ENCODE data around the gene HSPE1. TPM values are rescaled to one million over a fixed set of nuclear protein-coding genes. Genes with fewer than 3 reads are reported as not detected.
"Not testable (repeated sequence)": the region's sequence is repeated elsewhere in the genome, so short reads cannot be mapped to it uniquely, and the experiment has no call there.

Gene HSPE1
- total RNA-seq, result 91.6 TPM

- ATAC-seq (peak; percentile 86), DNase-seq (ENCODE audit: low spot score) (peak; percentile 100)
Observed at GRCh38 chr2:197499594-197500502, at the start of gene HSPE1, which contains the start of gene HSPD1. Gene HSPE1 (plus strand): TSS chr2:197500379. CDS start chr2:197500437, 58 bp downstream. Gene HSPD1 (minus strand): TSS chr2:197499840. CDS start chr2:197498848, 992 bp downstream.

- DNase-seq (ENCODE audit: low spot score), result no peak
- no peak for ATAC-seq
Observed at GRCh38 chr2:197450465-197450864, 49.7 kb upstream of the HSPE1 start.

GRCh38 chr2:197450935-197451358 is 49.2 kb upstream of the HSPE1 start:
- not testable (repeated sequence) for ATAC-seq; DNase-seq (ENCODE audit: low spot score)

GRCh38 chr2:197452754-197453122 is 47.4 kb upstream of the HSPE1 start:
- ATAC-seq (peak; percentile 67), DNase-seq (ENCODE audit: low spot score) (no peak)

GRCh38 chr2:197453123-197453913 is 46.9 kb upstream of the HSPE1 start, which contains the start of gene COQ10B:
Gene COQ10B (plus strand): TSS chr2:197453552. CDS start chr2:197453561, 9 bp downstream.
- ATAC-seq, result peak; percentile 89
- DNase-seq (ENCODE audit: low spot score), result peak; percentile 100

- DNase-seq (ENCODE audit: low spot score), result peak; percentile 80
Observed at GRCh38 chr2:197453914-197454398, 46.2 kb upstream of the HSPE1 start.

GRCh38 chr2:197454923-197455322 is 45.3 kb upstream of the HSPE1 start:
- no peak for DNase-seq (ENCODE audit: low spot score)
- ATAC-seq, result no peak

More at GRCh38 chr2:197453914-197454398, 46.2 kb upstream of the HSPE1 start:
- ATAC-seq, result peak; percentile 64

- ATAC-seq, result no peak
- DNase-seq (ENCODE audit: low spot score), result no peak
Observed at GRCh38 chr2:197455428-197455827, 44.8 kb upstream of the HSPE1 start.

GRCh38 chr2:197460649-197461048 is 39.5 kb upstream of the HSPE1 start:
- ATAC-seq (no peak), DNase-seq (ENCODE audit: low spot score) (no peak)

- ATAC-seq (no peak), DNase-seq (ENCODE audit: low spot score) (no peak)
Observed at GRCh38 chr2:197461057-197461456, 39.1 kb upstream of the HSPE1 start.

GRCh38 chr2:197464175-197464574 is 36.0 kb upstream of the HSPE1 start:
- ATAC-seq, result no peak
- DNase-seq (ENCODE audit: low spot score), result no peak

GRCh38 chr2:197472166-197472565 is 28.0 kb upstream of the HSPE1 start:
- DNase-seq (ENCODE audit: low spot score) (no peak), ATAC-seq (no peak)

GRCh38 chr2:197477797-197478196 is 22.4 kb upstream of the HSPE1 start:
- DNase-seq (ENCODE audit: low spot score), result no peak
- ATAC-seq, result no peak

- ATAC-seq (peak; percentile 25), DNase-seq (ENCODE audit: low spot score) (no peak)
Observed at GRCh38 chr2:197480165-197481036, 19.8 kb upstream of the HSPE1 start.

GRCh38 chr2:197484248-197484647 is 15.9 kb upstream of the HSPE1 start:
- not testable (repeated sequence) for DNase-seq (ENCODE audit: low spot score); ATAC-seq

- no peak for DNase-seq (ENCODE audit: low spot score)
- ATAC-seq, result no peak
Observed at GRCh38 chr2:197486175-197486574, 14.0 kb upstream of the HSPE1 start.

GRCh38 chr2:197487385-197487784 is 12.8 kb upstream of the HSPE1 start:
- DNase-seq (ENCODE audit: low spot score), result peak; percentile 11
- no peak for ATAC-seq

- ATAC-seq (no peak), DNase-seq (ENCODE audit: low spot score) (peak; percentile 11)
Observed at GRCh38 chr2:197495433-197496134, 4.6 kb upstream of the HSPE1 start.

GRCh38 chr2:197496695-197497094 is 3.5 kb upstream of the HSPE1 start:
- ATAC-seq, result no peak
- DNase-seq (ENCODE audit: low spot score), result no peak

- DNase-seq (ENCODE audit: low spot score) (no peak), ATAC-seq (no peak)
Observed at GRCh38 chr2:197497326-197497725, 2.9 kb upstream of the HSPE1 start.
